ENCODE results near the gene CABCOCO1.

The CABCOCO1 gene

DNA sequence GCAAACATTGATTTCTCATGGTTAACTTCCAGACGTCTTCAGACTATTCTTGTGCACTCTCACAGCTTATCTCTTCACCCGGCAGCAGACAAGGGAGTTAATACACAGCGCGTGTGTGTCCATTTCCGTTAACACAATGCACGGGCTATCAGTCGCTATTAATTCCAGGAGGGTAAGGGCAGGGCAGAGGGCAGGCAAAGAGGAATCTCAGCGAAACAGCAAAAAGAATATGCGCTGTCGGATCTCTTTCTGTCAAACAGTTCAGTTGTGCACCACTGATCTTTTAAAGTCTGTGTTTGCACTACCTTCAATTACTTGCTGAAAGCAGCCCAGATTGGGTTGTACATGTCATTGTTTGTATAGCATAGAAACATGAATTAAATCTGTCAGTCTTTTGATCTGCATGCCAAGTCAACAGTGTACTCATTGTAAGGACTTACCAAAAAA lies 41.1 kb upstream of the CABCOCO1 start:
- DNase-seq, result no peak
- no peaks in the 10 kb centered on the region for H4K20me1 ChIP-seq (ENCODE audit: insufficient read depth, low read length)
- H3K27ac ChIP-seq (ENCODE audit: low read length), result no peak overlapping the region
- H2AFZ ChIP-seq (ENCODE audit: low read depth, low read length), result no peak overlapping the region
- H3K27me3 ChIP-seq (ENCODE audit: insufficient read depth, low read length, poor library complexity), result no peaks in the 10 kb centered on the region
- no peak for ATAC-seq (ENCODE audit: insufficient read depth, low read depth)
- no peaks in the 10 kb centered on the region for H3K36me3 ChIP-seq (ENCODE audit: insufficient read depth, low read length)
- no peak overlapping the region for H3K9ac ChIP-seq (ENCODE audit: low read depth, low read length)
- H3K4me2 ChIP-seq (ENCODE audit: insufficient read depth, low read length), result no peak overlapping the region
- no peaks in the 10 kb centered on the region for H3K4me1 ChIP-seq (ENCODE audit: insufficient read depth, low read length)
- H3K4me3 ChIP-seq (ENCODE audit: low read depth in 1 of 2, low read length in 2 of 2), result no peak overlapping the region
- TF ChIP-seq EZH2 (IDR thresholded peaks at IDR 0.05; ENCODE audit: borderline replicate concordance, low read depth, low read length, severe bottlenecking), result no peak
- TF ChIP-seq, protein P1, sequence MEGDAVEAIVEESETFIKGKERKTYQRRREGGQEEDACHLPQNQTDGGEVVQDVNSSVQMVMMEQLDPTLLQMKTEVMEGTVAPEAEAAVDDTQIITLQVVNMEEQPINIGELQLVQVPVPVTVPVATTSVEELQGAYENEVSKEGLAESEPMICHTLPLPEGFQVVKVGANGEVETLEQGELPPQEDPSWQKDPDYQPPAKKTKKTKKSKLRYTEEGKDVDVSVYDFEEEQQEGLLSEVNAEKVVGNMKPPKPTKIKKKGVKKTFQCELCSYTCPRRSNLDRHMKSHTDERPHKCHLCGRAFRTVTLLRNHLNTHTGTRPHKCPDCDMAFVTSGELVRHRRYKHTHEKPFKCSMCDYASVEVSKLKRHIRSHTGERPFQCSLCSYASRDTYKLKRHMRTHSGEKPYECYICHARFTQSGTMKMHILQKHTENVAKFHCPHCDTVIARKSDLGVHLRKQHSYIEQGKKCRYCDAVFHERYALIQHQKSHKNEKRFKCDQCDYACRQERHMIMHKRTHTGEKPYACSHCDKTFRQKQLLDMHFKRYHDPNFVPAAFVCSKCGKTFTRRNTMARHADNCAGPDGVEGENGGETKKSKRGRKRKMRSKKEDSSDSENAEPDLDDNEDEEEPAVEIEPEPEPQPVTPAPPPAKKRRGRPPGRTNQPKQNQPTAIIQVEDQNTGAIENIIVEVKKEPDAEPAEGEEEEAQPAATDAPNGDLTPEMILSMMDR (IDR thresholded peaks at IDR 0.05; ENCODE audit: borderline replicate concordance, extremely low read depth, low read length, poor library complexity, severe bottlenecking), result no peak
- no peaks in the 10 kb centered on the region for H3K79me2 ChIP-seq (ENCODE audit: insufficient read depth, low read length)
- H3K9me3 ChIP-seq (ENCODE audit: insufficient read depth, low read length, severe bottlenecking), result no peaks in the 10 kb centered on the region

DNA sequence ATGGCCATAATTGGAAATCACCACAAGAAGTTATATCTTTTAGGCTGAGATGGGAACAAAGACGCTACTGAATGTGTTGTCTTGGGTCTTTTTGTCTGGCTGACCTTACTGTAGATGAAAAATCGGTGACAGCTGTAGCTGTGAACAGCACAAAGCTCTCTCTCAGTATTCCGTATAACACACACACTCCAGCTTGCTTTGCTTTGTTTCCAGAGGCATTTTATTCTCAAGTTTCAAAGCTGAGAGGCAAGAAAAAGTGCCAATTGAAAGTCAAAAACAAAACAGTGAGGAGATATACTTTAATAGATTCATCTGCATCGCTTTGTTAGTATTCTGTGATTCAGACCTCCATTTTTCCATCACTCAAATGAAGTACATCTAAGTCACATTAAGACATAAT lies 39.6 kb upstream of the CABCOCO1 start:
- no peak for ATAC-seq (ENCODE audit: insufficient read depth, low read depth)
- Histone ChIP-seq H3K9me3 (ENCODE audit: insufficient read depth, low read length, severe bottlenecking) (no peaks in the 10 kb centered on the region), H3K36me3 (ENCODE audit: insufficient read depth, low read length) (no peaks in the 10 kb centered on the region), H3K4me3 (ENCODE audit: low read depth in 1 of 2, low read length in 2 of 2) (no peak overlapping the region), H3K27ac (ENCODE audit: low read length) (no peak overlapping the region), H2AFZ (ENCODE audit: low read depth, low read length) (no peak overlapping the region), H3K9ac (ENCODE audit: low read depth, low read length) (no peak overlapping the region), H3K4me2 (ENCODE audit: insufficient read depth, low read length) (no peak overlapping the region), H3K79me2 (ENCODE audit: insufficient read depth, low read length) (no peaks in the 10 kb centered on the region), H3K27me3 (ENCODE audit: insufficient read depth, low read length, poor library complexity) (no peaks in the 10 kb centered on the region), H3K4me1 (ENCODE audit: insufficient read depth, low read length) (no peaks in the 10 kb centered on the region), H4K20me1 (ENCODE audit: insufficient read depth, low read length) (no peaks in the 10 kb centered on the region)
- no peak for DNase-seq
- TF ChIP-seq EZH2 (IDR thresholded peaks at IDR 0.05; ENCODE audit: borderline replicate concordance, low read depth, low read length, severe bottlenecking), result no peak
- TF ChIP-seq, protein P1 (IDR thresholded peaks at IDR 0.05; ENCODE audit: borderline replicate concordance, extremely low read depth, low read length, poor library complexity, severe bottlenecking), result no peak

DNA sequence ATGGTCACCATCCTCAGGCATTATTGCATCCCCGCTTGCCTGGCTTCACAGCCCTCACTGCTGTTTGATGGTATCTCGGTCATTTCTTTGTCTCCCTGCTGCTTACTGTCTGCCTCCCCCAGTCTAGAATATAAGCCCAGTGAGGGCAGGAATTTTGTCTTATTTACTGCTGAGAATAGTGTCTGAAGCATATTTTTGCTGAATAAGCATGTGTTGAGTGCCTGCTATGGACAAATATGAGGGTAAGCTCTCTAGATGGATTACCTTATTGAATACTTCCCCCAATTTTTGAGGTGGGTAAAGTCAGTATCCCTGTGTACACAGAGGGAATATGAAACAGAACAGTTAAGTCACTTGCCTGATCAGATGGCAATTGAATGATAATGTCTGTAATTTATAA lies 36.5 kb upstream of the CABCOCO1 start:
- TF ChIP-seq, protein P1 (IDR thresholded peaks at IDR 0.05; ENCODE audit: borderline replicate concordance, extremely low read depth, low read length, poor library complexity, severe bottlenecking), result no peak
- no peak for TF ChIP-seq EZH2 (IDR thresholded peaks at IDR 0.05; ENCODE audit: borderline replicate concordance, low read depth, low read length, severe bottlenecking)
- no peaks in the 10 kb centered on the region for H3K9me3 ChIP-seq (ENCODE audit: insufficient read depth, low read length, severe bottlenecking)
- ATAC-seq (ENCODE audit: insufficient read depth, low read depth) (no peak), DNase-seq (no peak)
- no peak overlapping the region for H2AFZ ChIP-seq (ENCODE audit: low read depth, low read length)
- H3K4me2 ChIP-seq (ENCODE audit: insufficient read depth, low read length), result no peak overlapping the region
- no peaks in the 10 kb centered on the region for H4K20me1 ChIP-seq (ENCODE audit: insufficient read depth, low read length)
- H3K36me3 ChIP-seq (ENCODE audit: insufficient read depth, low read length), result no peaks in the 10 kb centered on the region
- no peaks in the 10 kb centered on the region for H3K27me3 ChIP-seq (ENCODE audit: insufficient read depth, low read length, poor library complexity)
- no peak overlapping the region for H3K27ac ChIP-seq (ENCODE audit: low read length)
- H3K9ac ChIP-seq (ENCODE audit: low read depth, low read length), result no peak overlapping the region
- no peaks in the 10 kb centered on the region for H3K79me2 ChIP-seq (ENCODE audit: insufficient read depth, low read length)
- H3K4me3 ChIP-seq (ENCODE audit: low read depth in 1 of 2, low read length in 2 of 2), result no peak overlapping the region
- H3K4me1 ChIP-seq (ENCODE audit: insufficient read depth, low read length), result no peaks in the 10 kb centered on the region

DNA sequence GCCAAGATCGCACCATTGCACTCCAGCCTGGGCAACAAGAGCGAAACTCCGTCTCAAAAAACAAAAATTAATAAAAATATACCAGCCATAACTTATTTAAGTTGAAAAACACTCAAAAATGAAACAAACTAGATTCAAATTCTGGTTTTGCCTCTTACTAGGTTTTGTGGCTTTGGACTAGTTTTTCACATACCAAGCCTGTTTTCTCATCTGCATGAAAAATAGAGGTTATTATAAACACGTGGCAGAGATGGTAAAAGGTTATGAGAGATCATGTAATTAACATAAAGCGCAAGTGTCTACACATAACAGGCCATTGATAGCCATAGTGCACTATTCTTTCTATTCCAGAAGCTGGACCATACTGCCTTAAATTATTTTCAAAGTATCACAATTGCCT lies 35.5 kb upstream of the CABCOCO1 start:
- no peaks in the 10 kb centered on the region for H3K36me3 ChIP-seq (ENCODE audit: insufficient read depth, low read length)
- H3K9me3 ChIP-seq (ENCODE audit: insufficient read depth, low read length, severe bottlenecking), result no peaks in the 10 kb centered on the region
- H3K27ac ChIP-seq (ENCODE audit: low read length), result no peak overlapping the region
- no peak for TF ChIP-seq EZH2 (IDR thresholded peaks at IDR 0.05; ENCODE audit: borderline replicate concordance, low read depth, low read length, severe bottlenecking)
- TF ChIP-seq, protein P1 (IDR thresholded peaks at IDR 0.05; ENCODE audit: borderline replicate concordance, extremely low read depth, low read length, poor library complexity, severe bottlenecking), result no peak
- H3K27me3 ChIP-seq (ENCODE audit: insufficient read depth, low read length, poor library complexity), result no peaks in the 10 kb centered on the region
- ATAC-seq (ENCODE audit: insufficient read depth, low read depth) (no peak), DNase-seq (no peak)
- no peaks in the 10 kb centered on the region for H4K20me1 ChIP-seq (ENCODE audit: insufficient read depth, low read length)
- no peaks in the 10 kb centered on the region for H3K4me1 ChIP-seq (ENCODE audit: insufficient read depth, low read length)
- H3K79me2 ChIP-seq (ENCODE audit: insufficient read depth, low read length), result no peaks in the 10 kb centered on the region
- no peak overlapping the region for H3K4me3 ChIP-seq (ENCODE audit: low read depth in 1 of 2, low read length in 2 of 2)
- H3K4me2 ChIP-seq (ENCODE audit: insufficient read depth, low read length), result no peak overlapping the region
- H2AFZ ChIP-seq (ENCODE audit: low read depth, low read length), result no peak overlapping the region
- no peak overlapping the region for H3K9ac ChIP-seq (ENCODE audit: low read depth, low read length)

Measured in DND-41 (cell line).